ENCODE data around the gene EFCC1. TPM values are rescaled to one million over a fixed set of nuclear protein-coding genes. Genes with fewer than 3 reads are reported as not detected.

EFCC1 gene, protein sequence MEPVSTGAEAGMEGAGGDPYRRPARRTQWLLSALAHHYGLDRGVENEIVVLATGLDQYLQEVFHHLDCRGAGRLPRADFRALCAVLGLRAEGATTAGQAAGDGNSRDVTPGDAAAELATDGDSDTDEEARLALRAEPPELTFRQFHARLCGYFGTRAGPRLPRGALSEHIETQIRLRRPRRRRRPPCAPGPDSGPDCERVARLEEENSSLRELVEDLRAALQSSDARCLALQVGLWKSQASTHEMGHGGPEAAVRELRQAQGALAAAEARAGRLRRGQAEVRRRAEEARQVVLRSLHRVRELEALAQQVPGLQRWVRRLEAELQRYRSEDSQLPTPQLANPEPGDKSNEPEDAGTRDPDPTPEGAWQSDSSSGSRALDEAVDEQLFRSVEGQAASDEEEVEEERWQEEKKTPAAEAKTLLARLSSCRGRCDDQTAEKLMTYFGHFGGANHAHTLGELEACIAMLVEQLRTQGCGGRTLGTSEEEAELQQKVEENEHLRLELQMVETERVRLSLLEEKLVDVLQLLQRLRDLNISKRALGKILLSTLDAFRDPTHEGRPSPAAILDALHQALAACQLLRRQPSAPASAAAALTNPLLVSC
- total RNA-seq (2014; rRNA removed; shearing (Covaris generic)): not detected in 2 replicates
- total RNA-seq (2022): not detected in 2 replicates
- Bru-seq, nascent RNA: not detected
- BruChase-seq, experiment 1, labeled RNA remaining after a 6-hour chase: percentile 4 among the genes with signal in this experiment
- not detected for BruChase-seq, experiment 2, labeled RNA remaining after a 2-hour chase
- long read RNA-seq: 0 reads

DNA sequence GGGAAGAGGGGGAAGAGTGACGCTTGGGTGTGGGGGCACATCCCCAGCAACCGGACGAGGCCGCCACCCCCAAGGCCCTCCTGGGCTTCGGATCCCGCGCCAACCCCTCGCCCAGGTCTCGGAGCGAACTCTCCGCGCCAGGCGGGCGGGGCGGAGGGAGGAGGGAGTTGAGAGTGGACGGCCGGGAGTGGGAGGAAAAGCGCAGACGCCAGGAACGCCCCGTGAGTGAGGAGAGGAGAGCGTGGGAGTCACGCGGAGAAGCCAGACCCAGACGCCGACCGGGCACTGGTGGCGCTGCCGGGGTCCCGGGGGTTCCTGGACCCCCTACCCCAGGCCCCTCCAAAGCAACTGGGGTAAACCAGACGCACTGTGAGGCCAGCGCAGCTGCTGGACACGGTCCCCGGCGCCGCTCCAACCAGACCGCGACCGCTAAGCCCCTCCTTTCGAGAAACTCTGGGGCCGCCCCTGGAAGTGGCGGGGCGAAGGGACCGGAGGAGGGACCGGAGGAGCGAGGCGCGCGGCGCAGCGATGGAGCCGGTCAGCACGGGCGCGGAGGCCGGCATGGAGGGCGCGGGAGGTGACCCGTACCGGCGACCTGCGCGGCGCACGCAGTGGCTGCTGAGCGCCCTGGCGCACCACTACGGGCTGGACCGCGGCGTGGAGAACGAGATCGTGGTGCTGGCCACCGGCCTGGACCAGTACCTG lies at the start of gene EFCC1:
EFCC1 (plus strand) TSS at position 204 of the 705 bp plus-strand sequence; CDS start at position 529, 325 bp downstream.
- ChIA-PET POLR2A (interaction anchor here (0.6 kb wide), 1 partner anchor 232 kb away, joined by 4 read pairs; no protein-coding TSS in a partner anchor), CTCF (ENCODE audit: unreplicated experiment) (no interaction called here)
- TF ChIP-seq, protein P1, sequence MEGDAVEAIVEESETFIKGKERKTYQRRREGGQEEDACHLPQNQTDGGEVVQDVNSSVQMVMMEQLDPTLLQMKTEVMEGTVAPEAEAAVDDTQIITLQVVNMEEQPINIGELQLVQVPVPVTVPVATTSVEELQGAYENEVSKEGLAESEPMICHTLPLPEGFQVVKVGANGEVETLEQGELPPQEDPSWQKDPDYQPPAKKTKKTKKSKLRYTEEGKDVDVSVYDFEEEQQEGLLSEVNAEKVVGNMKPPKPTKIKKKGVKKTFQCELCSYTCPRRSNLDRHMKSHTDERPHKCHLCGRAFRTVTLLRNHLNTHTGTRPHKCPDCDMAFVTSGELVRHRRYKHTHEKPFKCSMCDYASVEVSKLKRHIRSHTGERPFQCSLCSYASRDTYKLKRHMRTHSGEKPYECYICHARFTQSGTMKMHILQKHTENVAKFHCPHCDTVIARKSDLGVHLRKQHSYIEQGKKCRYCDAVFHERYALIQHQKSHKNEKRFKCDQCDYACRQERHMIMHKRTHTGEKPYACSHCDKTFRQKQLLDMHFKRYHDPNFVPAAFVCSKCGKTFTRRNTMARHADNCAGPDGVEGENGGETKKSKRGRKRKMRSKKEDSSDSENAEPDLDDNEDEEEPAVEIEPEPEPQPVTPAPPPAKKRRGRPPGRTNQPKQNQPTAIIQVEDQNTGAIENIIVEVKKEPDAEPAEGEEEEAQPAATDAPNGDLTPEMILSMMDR (conservative IDR thresholded peaks at IDR 0.05; ENCODE audit: low read length): no peak
- no peak for TF ChIP-seq EZH2phosphoT487 (IDR thresholded peaks at IDR 0.05; ENCODE audit: borderline replicate concordance, low read depth, low read length)
- Histone ChIP-seq H3K36me3 (ENCODE audit: insufficient read depth, low read length) (no peaks in the 10 kb centered on the region), H3K9me2 (ENCODE audit: insufficient read depth, low read length) (no peaks in the 10 kb centered on the region), H4K20me1 (ENCODE audit: insufficient read depth, low read length) (no peaks in the 10 kb centered on the region), H3K79me2 (ENCODE audit: insufficient read depth, low read depth, low read length) (no peaks in the 10 kb centered on the region), H3K4me3 (ENCODE audit: low read depth, low read length, poor library complexity, severe bottlenecking) (no peak within 1 kb of the TSS), H3K9me3 (ENCODE audit: low read length) (no peaks in the 10 kb centered on the region), H2AFZ (ENCODE audit: low read length) (no peak within 1 kb of the TSS), H3K4me2 (ENCODE audit: low read length) (no peak within 1 kb of the TSS), H3K4me1 (ENCODE audit: insufficient read depth, low read length, poor library complexity, severe bottlenecking) (peaks cover 26% of the 10 kb centered on the region), H3K27ac (ENCODE audit: low read depth, low read length, poor library complexity, severe bottlenecking) (no peak within 1 kb of the TSS)
- BruUV-seq (replicated peaks): no TSS peak
- DNase-seq (ENCODE audit: low spot score): no peak
- intact Hi-C loops (cut with micrococcal nuclease; ENCODE audit: unreplicated experiment): no loop called here

DNA sequence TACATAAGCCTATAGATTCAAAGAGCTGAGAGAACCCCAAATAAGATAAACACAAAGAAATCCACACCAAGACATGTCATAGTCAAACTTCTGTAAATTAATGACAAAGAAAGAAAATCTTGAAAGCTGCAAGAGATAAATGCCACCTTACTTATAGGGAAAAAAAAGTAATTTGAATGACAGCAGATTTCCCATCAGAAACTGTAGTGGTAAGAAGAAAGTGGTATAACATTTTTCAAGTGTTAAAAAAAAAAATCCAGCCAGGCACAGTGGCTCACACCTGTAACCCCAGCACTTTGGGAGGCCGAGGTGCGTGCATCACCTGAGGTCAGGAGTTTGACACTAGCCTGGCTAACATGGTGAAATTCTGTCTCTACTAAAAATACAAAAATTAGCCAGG lies 44.7 kb upstream of the EFCC1 start:
- Histone ChIP-seq H3K79me2 (ENCODE audit: insufficient read depth, low read depth, low read length) (no peaks in the 10 kb centered on the region), H2AFZ (ENCODE audit: low read length) (no peak overlapping the region), H3K9me3 (ENCODE audit: low read length) (no peaks in the 10 kb centered on the region), H3K9me2 (ENCODE audit: insufficient read depth, low read length) (no peaks in the 10 kb centered on the region), H4K20me1 (ENCODE audit: insufficient read depth, low read length) (no peaks in the 10 kb centered on the region), H3K4me1 (ENCODE audit: insufficient read depth, low read length, poor library complexity, severe bottlenecking) (no peaks in the 10 kb centered on the region), H3K4me2 (ENCODE audit: low read length) (no peak overlapping the region), H3K27ac (ENCODE audit: low read depth, low read length, poor library complexity, severe bottlenecking) (no peak overlapping the region), H3K36me3 (ENCODE audit: insufficient read depth, low read length) (no peaks in the 10 kb centered on the region), H3K4me3 (ENCODE audit: low read depth, low read length, poor library complexity, severe bottlenecking) (no peak overlapping the region)
- DNase-seq (ENCODE audit: low spot score): no peak
- POLR2A ChIA-PET: no interaction called here
- intact Hi-C loops (cut with micrococcal nuclease; ENCODE audit: unreplicated experiment): no loop called here
- CTCF ChIA-PET (ENCODE audit: unreplicated experiment): no interaction called here
- BruUV-seq (replicated peaks): no TSS peak
- TF ChIP-seq, protein P1 (conservative IDR thresholded peaks at IDR 0.05; ENCODE audit: low read length): no peak
- no peak for TF ChIP-seq EZH2phosphoT487 (IDR thresholded peaks at IDR 0.05; ENCODE audit: borderline replicate concordance, low read depth, low read length)

Measured in OCI-LY7 (cell line).